GM13976 (cell line): ENCODE data around the gene XNDC1N.

Source experiments
- DNase-seq: peaks from one replicate; pipeline ENCODE4 v3.0.0; 2012; ENCODE audit warnings: low spot score
- CTCF ChIP-seq: IDR thresholded peaks from 2 replicates; pipeline ENCODE4 v1.5.1; 2012; ENCODE audit warnings: borderline replicate concordance, mild to moderate bottlenecking; ENCODE audit not compliant: insufficient read depth; ENCODE audit errors: extremely low read depth, missing control alignments, control extremely low read depth
- in situ Hi-C: fragments of 300-500 bp; cut with MboI; formaldehyde crosslinking; loops from one replicate; pipeline ENCODE4 v1.12.0; 2022; ENCODE audit warnings: low sequenced_read_pairs, mixed read lengths, inconsistent platforms; ENCODE audit not compliant: unreplicated experiment

The XNDC1N gene

GRCh38 chr11:71963468-71963867, 35.1 kb upstream of the XNDC1N start:
- no peak for TF ChIP-seq CTCF
- no peak for DNase-seq
- in situ Hi-C loops = no loop called here

- peak; percentile 55 for DNase-seq
- TF ChIP-seq CTCF = no peak
- in situ Hi-C loops = no loop called here
Observed at GRCh38 chr11:71962428-71963038, 34.1 kb upstream of the XNDC1N start.

GRCh38 chr11:71955898-71956456, 27.6 kb upstream of the XNDC1N start:
- in situ Hi-C loops = no loop called here
- TF ChIP-seq CTCF = no peak

GRCh38 chr11:71951741-71952310, 23.4 kb upstream of the XNDC1N start:
- in situ Hi-C loops = no loop called here
- TF ChIP-seq CTCF = no peak
- no peak for DNase-seq

More at GRCh38 chr11:71955898-71956456, 27.6 kb upstream of the XNDC1N start:
- no peak for DNase-seq

- DNase-seq = no peak
- TF ChIP-seq CTCF = no peak
- in situ Hi-C loops = no loop called here
Observed at GRCh38 chr11:71949034-71949433, 20.6 kb upstream of the XNDC1N start.

- no peak for DNase-seq
- TF ChIP-seq CTCF = no peak
- in situ Hi-C loops = no loop called here
Observed at GRCh38 chr11:71948314-71949027, 20.1 kb upstream of the XNDC1N start.
